Measurements from ENCODE around the gene FBXO36. TPM values are rescaled to one million over a fixed set of nuclear protein-coding genes. Genes with fewer than 3 reads are reported as not detected.
A peak's percentile ranks its signal among the peaks of the same experiment; 100 is the strongest.

Gene FBXO36
- total and polyA plus RNA-seq, 2 of the 8 experiments (the other 6 are each of a cell fraction or from before 2014, with no cell fraction given): 3.4 TPM

- peak; percentile 35; the same call in 1 of the 2 replicates for TF ChIP-seq BACH1 (IDR thresholded peaks at IDR 0.05; ENCODE audit: low read length)
- TF ChIP-seq CTCF (IDR thresholded peaks at IDR 0.05; ENCODE audit: control extremely low read depth in 1 of 3, insufficient read depth in 1 of 3, low read depth in 1 of 3, low read length in 3 of 3): no peak
- no peak for TF ChIP-seq CHD7 (IDR thresholded peaks at IDR 0.05; ENCODE audit: insufficient replicate concordance, low read length)
- TF ChIP-seq POLR2A (IDR thresholded peaks at IDR 0.05; ENCODE audit: control extremely low read depth in 1 of 2, low read depth in 2 of 2, low read length in 2 of 2): no peak
- no peak for TF ChIP-seq BRCA1 (IDR thresholded peaks at IDR 0.05; ENCODE audit: low read depth, low read length)
- no peak for TF ChIP-seq POU5F1 (IDR thresholded peaks at IDR 0.05; ENCODE audit: low read depth, low read length)
- TF ChIP-seq EP300 (IDR thresholded peaks at IDR 0.05; ENCODE audit: borderline replicate concordance in 1 of 2, low read depth in 2 of 2, low read length in 2 of 2): no peak
- TF ChIP-seq YY1 (IDR thresholded peaks at IDR 0.05; ENCODE audit: low read depth, low read length): peak; percentile 58; the same call in 1 of the 2 replicates
- no peak for TF ChIP-seq KDM4A (IDR thresholded peaks at IDR 0.05; ENCODE audit: low read depth, low read length, severe bottlenecking)
Measured at GRCh38 chr2:229921892-229922448, 333 bp upstream of the FBXO36 start, which contains the start of gene TRIP12 (continued).
